Measurements from ENCODE around the gene ASTN2.

The ASTN2 gene

DNA sequence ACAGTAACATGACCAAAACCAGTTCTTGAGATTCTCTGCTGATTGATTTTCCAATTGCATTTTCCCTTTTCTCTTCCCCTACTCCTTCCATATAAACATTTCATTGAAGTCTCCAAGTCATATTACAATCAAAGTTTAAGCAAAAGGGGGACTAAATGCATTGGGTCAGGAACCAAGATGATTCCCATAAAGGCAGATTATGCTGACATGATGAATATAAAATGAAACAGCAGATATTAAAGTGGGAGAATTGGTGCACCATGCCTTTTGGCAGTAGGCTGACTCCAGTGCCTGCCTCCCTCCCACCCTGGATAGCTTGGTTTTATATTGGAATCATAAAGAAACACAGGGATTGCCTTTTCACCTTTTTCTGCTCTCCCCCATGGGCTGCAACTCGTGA is 118.4 kb downstream of the ASTN2 start:
- no peak for DNase-seq

DNA sequence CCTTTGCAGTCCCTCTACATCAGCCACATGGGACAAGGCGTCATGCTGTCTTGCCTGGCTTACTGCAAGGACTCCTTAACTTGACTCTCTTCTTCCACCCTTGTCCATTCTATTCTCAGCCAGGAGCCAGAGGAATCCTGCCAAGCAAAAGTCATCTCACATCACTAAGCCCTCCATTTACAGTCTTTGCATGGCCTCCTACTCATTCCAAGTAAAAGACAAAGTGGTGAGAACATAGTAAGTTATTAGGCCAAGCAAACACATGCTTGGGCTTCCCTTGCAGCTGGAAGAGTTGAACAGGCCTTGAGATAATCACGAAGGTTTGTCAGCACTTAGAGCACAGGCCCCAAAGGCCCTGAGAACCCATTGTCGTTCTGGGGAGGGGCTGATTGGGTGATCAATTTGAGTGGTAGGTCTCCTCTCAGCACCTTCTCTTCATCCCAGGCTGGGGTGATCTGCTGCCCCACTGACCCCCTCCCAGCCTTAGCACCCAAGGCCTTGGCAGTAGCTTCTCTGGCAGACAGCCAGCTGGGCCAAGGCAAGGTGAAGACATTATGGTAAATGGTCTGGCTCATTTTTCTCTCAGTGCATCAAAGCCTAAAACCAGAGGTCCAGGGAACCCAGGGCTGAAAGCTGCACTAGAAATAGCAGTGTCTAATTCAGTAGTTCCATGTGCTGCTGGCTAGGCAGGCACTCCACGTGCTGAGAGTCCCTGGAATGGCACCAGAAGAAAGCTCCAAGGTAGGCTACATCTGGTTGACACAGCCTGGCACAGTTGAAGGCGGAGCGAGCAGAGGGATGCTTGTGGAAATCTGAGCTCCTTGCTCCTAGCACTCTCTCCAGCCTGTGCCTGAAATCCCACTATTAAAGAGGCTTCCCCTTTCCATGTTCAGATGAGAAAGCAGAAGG is 121.4 kb downstream of the ASTN2 start:
- no peak for DNase-seq

DNA sequence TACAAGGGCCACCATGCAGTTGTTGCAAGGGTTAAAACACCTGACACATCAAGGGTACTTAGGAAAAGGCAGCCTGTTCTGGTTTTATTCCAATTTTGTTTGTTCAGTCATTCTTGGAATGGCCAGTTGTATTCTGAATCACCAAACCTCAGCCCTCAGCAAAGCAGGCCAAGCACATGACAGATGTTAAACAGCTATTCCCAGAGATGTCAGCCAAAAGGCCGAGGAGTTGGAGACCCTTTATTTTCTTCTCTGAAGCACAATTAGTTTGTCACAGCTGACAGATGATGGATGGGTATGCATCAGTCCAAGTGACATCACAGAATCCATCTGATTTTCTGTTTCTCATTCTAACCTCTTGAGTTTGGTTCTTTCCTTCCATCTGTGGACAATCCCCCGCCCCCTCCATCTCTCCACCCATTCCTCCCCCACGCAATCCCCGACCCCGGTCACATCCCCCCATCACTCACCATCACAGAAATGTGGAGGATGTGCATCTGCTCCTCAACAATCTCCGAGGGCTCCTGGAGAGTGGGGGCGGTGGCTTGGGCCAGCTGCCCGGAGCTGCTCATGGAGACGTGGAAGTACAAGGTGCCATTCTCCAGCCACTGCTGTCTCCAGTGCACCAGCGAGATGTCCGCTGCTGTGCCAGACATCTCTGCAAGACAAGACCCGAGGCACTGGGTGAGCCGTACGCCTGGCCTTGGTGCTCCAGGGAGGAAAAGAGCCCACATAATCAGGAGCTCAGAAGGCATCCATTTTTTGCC is 123.8 kb downstream of the ASTN2 start:
- DNase-seq: no peak

DNA sequence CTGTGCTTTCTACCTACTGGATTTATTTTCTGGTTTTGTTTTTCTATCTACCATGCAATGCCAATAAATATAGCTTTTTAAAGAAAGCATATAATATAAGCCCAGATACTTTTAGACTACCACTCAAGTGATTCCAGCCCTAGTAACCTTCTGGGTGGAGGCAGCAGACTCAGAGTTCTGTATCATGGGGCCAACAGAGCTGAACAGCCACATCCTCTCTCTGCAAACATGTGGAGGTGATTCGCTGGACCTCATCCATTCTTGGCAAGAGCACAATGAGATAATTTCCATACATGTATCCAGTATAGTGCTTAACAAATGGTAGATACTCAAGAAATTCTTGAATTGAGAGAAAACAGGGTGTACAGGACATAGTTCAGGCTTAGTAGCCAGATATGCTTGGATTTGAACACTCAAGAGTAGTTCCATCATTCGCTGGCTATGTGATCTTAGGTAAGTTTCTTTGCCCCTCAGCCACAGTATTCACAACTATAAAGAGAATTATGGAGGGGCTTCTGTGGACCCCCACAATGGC is 124.5 kb downstream of the ASTN2 start:
- DNase-seq: no peak

DNA sequence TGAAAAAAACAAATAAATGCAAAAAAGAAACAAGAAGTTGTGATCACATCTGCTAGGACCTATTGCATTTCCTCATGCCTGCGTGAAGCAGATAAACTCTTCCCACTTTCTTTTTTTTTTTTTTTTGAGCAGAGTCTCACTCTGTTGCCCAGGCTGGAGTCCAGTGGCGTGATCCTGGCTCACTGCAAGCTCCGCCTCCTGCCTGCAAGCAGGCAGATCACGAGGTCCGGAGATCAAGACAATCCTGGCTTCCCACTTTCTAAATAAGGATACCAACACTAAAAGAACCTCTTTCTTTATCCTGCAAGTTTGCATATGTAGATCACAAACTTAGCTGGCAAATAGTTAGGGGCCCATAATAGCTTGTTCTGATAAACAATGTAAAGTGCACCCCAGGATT is 128.6 kb downstream of the ASTN2 start:
- DNase-seq: no peak

DNA sequence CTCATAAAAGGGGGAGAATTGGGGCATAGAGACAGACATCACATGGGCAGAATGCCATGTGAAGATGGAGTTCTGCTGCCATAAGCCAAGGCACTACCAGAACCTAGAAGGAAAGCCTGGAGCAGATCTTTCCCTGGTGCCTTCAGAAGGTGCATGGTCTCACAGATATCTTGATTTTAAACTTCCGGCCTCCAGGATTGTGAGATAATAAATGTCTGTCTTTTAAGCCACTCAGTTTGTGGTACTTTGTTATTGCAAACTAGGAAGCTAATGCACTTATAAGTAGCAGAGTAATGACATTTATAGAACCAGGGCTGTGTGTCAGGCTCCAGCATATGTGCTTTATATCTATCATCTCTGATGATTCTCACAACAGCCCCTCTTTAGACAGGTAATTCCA is 130.4 kb downstream of the ASTN2 start:
- DNase-seq: no peak

DNA sequence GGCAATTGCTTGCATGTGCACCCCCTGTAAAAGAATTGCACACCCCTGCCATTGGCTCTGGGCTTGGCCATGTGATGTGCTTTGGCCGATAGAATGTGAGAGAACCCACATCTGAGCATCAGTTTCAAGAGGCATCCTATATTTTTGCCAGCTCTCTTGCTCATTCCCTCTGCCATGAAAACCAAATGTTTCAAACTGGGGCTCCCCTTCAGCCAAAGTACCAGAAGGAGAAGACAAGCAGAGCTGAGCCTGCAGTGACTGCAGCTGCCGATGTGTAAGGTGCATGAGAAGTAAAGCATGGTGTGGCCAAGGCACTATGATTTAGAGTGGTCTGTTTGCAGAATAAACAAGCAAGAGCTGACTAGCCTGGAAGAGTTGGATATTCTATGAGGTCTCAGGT is 132.3 kb downstream of the ASTN2 start:
- DNase-seq: no peak

DNA sequence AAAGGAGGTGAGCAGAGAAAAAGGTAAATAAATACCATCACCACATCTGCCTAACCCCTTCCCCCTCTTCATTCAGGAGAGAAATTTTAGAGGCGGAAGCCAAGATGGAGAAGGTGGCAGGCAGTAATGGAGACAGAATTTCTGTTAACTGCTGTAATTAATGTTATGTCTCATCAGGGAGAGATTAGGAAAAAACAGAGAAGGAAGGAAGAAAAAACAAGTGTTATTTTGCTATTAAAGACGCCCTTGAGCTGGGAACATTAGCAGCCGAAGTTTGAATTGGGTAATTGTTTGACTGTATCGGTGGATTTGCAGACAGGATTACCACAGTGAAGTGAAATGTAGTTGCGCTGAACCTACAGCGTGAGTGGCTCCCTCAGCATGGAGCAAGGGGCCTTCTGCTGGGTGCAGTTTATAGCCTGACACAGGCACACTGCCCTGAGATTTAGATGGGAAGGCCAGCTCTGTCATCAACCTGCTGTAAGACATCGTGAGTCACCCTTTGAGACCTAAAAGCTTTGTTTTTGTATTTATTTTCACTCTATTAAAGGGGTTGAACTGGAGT is 136.3 kb downstream of the ASTN2 start:
- peak; percentile 41 for DNase-seq

DNA sequence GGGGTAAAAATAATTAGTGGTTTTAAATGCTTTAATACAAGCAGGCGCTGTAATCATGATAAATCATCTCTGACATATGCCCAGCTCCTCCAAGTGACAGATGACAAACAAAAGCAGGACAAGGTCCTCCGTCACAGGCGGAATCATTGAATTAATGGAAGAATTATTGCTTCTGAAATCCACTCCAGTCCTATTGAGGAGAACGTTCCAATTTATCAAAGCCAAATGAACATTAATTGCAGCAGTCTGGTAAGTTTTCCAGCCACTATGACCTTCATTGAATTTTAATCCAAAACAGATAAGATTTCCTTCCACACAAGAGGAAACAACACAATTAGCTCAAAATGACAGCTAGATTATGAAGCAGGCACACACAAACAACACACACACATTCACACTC is 136.8 kb downstream of the ASTN2 start:
- DNase-seq: peak; percentile 84

DNA sequence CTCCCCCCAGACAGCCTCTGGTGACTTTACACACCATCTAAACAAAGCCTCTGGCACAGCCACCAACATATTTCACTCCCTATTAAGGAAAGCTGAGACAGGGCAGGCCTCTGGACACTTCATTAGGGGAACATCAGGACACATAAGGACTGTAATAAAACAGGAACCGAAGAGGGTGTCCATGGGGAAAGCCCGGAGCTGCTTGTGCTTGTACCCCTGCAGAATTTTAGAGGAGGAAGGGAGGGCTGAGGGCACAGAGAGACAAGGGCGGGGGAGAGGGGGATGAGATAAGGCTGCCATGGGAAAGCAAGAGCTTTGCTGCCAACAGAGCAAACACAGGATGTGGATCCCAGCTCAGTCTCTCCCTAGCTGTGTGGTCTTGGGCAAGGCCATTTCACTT is 138.4 kb downstream of the ASTN2 start:
- DNase-seq: peak; percentile 81

DNA sequence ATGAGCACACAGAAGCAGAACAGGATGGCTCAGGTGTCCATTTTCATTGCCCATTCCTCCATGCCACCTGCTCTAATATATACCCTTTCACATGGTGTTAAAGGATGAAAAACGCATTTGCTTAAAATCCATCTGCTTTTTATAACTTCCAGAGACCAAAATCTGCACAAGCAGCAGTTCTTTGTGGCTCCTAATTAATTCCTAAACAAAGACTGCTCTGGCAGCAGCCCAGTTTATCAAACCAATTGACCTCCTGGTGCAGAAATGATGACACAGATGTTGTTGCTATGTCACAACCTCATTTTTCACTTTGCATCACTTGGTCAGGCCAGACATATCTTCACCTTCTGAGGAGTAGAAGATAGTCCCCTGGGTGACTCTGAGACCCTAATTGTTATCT is 141.2 kb downstream of the ASTN2 start:
- DNase-seq: no peak

DNA sequence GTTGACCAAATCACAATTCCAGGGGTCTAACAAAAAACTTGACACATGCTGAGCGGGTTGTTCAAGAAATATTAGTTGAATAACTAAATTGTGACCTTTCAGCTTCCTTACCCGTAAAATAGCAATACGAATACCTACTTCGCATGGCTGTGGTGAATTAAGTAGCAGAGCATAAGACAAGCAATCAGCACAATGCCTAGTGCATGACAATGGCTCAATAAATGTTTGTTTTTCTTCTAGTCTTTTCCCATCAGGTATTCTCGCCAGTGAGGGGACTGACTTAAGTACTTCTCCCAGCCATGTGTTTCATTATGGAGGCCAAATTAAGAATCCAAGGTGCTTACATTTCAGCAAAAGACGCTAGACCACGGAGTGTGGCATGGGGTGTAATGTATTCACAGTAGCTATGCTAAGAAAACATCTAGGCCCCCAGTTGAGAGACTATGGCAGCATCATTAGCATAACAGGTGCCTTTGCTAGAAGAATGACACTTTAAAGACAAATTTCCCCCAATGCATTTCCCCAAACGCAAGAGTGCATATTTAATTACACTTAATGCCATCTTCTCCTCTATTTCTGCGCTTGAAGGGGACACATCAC is 145.9 kb downstream of the ASTN2 start:
- no peak for DNase-seq

DNA sequence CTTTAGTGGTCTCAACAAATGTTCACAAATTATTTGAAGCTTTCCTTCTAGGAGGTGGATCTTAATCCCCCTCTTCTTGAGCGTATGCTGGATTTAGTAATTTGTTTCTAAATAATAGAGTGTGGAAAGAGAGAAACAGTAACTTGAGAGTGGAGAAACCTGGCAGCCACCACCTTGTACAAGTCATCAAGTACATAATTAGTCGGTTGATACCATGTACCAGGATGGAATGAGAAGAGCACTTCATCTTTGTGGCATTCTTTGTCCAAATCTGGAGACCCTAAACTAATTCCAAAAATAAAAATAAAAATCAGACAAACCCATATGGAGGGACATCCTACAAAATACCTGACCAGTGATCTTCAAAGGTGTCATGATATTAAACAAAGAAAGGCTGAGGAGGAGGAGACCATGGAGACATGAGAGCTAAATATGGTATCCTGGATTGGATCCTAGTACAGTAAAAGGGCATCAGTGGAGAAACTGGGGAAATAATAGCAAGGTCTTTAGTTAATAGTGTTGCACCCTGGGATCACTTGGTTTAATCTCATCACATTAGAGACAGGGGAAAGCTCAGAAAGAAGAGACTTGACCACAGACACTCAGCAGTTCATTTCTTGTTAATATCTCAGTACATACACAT is 147.9 kb downstream of the ASTN2 start:
- no peak for DNase-seq

DNA sequence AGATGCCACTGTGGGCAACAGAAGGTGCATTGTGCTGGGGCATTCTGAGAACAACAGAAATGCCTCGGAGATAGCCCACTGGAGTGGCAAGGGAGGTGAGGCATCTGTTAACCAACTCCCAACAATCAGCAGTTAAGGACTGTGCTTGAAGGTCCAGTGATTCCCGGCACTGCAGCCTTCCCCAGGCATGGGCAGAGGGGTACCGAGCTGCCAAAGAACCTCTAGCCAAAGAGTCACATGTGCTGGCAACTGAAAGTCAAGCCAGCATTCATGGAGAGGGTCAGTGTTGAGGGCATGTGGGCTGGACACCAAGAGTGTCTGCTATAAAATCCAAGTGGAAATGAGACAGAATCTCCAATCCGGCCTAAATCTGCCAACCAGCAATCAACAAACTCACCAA is 149.6 kb downstream of the ASTN2 start:
- DNase-seq: no peak

DNA sequence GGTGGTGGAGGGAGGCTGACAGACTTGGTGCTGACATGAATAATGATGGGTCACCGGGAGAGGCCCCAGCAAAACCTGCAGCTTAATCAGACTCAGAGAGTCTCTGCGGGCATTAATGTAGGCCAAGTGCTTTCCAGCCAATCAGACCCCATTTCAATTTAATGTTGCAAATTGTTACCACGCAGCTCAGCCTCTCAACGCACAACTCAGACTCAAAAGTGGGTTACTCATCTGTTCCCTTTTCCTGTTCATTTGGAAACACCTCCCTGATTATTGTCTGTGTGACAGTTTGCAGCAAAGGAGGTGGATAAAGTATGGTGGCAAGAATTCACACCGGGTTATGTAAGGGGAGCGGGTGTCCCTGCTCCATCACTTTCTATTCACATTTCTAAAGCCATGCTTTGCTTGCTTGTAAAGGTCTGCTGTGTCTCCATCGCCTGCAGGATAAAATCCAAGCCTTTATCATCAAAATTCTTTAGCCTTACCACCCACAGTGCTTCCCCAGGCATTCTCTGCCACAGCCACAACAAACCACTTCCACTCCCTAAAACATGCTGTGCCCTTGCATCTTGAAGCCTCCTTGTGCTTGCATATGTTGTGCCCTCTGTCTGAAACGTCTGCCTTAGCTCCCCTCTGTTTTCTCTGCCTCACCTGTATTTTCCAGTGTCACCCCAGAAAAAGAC is 156.5 kb downstream of the ASTN2 start:
- no peak for DNase-seq

DNA sequence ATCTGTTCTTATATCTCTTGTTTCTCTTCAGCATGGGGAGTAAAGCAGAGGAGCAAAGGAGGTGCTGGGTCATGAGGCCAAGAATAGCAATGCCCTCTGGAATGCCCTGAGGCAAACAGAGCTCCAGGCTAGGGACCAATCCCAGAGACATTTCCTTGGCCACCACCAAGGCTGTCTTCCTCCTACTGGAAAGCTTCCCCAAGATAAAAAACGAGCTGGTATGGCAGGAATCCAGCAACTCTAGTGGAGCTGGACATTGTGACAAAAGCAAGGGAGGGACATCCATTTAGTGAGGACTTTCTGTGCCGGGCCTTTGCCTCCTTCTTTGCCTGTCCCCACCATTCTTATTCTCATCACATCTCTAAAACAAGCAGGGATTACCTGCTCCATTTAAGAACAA is 161.6 kb downstream of the ASTN2 start:
- DNase-seq: no peak

DNA sequence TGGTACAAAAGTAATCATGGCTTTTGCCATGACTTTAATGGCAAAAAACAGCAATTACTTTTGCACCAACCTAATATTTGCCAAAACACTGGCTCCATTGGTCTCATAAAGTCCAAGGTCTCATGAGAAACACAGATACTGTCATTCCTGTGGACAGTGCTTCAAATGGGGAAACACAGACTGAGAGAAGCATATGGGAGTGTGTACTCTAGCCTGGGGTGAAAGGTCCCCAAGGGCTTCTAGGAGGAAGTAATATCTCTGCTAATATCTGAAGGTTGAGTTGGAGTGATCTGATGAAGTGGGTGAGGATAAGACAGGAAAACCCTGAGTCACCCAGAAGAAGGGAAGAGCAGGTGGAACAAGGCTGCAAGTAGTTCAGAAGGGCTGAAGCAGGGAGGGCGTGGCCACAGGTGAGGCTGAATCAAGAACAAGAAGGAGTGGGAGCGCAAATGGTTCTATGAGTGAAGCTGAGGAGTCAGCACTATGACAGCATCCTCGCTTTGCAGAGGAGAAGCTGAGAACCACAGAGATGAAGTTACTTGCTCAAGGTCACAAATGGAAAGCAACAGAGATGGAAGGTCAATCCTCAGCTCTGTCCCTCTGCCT is 164.1 kb downstream of the ASTN2 start:
- DNase-seq: no peak

DNA sequence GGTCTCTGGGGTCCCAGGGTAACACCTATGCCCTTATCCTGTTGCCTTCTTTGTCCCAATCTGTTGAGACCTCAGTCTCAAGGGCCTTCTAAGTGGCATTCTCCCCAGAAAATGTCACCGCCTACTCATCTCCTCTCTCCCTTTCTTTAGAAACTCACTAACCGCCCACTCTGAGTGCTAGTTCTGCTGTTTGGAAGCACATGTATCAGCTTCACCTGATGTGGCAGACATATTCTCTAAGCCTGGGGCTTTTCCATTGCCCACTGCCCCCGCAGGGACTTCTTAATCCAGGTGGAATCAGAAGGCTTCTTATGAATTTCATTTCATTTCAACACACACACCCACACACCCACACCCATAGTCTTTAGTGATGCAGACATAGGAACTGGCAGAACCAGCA is 165.1 kb downstream of the ASTN2 start:
- DNase-seq: no peak

DNA sequence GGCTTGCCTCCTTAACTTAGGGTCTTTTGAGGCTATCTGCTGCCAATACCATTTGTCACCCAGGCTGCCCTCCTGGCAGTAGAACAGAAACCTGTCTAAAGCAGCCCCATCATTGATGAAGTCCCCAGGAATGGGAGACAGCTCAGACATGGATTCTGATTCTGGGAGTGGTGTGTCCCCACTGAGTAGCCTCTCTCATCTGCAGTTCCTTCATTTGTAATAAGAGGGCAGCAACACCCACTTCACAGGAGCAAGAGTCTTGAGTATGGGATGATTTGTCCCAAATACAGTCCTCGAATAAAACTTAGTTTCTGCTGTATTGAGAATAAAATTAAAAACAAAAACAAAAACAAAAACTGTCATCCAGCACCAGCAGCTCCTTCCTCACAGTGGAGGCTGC is 167.6 kb downstream of the ASTN2 start:
- no peak for DNase-seq

DNA sequence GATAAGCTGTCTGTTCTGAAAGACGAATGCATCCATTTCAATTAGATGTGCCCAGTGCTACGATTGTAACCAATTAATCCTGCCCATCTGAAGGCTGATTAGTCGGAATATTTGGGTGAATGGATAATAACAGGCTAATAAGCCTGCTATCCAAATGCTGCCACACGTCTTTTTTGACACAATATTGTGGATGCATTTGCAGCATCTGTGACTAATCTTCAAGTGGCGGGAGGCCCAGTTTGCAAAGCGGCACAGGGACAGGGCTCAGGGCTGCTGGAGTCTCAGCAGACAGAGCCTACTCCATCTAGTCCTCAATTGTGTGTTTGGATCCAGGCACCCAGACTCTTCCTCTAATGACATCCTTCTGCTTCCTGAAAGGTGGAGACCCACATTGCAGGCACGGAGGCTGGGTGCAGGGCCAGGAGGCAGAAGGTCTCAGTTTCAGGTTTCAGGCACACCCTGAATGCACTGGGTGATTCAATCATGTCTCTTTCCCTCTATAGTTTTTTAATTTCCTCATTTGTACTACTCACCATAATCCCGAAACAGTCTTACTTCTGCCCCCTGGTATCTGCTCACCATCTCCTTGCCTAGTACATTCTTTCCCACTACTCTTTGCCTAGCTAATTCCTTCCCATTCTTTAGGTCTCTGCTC is 169.6 kb downstream of the ASTN2 start:
- DNase-seq: no peak

DNA sequence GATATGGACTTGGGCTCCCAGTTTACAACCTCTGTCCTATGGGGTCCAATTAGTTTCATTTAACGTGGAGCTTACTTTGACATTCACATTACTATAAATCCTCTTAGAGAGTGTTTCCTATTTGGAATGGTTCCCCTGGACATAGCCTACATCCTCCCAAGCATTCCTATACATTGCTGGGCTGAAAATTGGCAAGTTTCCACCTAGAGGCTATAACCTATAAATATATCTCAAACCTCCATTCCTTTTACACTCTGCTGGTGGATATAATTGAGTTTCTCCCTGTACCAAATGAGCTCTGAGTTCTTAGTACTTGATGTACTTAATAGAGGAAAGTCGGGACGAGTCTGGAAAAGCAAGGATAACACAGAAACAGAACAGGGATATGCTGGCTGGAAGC is 172.8 kb downstream of the ASTN2 start:
- no peak for DNase-seq

Measured in SHP77 treated with DMSO at 0.1 percent for 48 hours (cell line).